ENCODE results near the gene NOVA2.

NOVA2 gene

GRCh38 chr19:46000491-46001246 is 27.0 kb upstream of the NOVA2 start:
- DNase-seq = peak in 47 of 56 donors; percentile 12 to 81 (median 50)

GRCh38 chr19:45999653-46000121 is 26.0 kb upstream of the NOVA2 start:
- peak in 26 of 56 donors; percentile 8 to 87 (median 32) for DNase-seq

DNA sequence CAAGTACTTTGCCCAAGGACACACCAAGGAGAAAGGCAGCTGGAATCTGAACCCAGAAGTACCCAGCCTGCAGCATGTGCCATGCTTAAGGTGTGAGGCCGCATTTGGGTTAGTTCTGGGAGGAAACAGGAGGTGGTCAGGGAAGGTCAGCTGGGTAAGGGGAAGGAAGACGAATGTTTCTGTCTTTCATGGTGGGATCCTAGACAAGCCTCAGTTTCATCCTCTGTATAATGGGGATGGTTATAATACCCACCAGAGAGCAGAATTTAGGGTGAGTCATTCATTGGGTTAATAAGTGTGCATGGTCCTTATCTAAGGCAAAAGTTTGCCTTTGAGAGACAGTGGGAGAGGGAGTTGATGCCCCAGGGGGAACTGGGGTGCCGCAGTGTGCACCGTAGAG is 25.2 kb upstream of the NOVA2 start:
- DNase-seq = no peak

- DNase-seq = no peak
Measured at GRCh38 chr19:45996933-45997332, 23.3 kb upstream of the NOVA2 start.

GRCh38 chr19:45995715-45996385 is 22.2 kb upstream of the NOVA2 start:
- DNase-seq = peak in 1 of 56 donors; percentile 8

GRCh38 chr19:45994998-45995714 is 21.5 kb upstream of the NOVA2 start, which contains the start of gene CCDC61:
Gene CCDC61 (plus strand): TSS chr19:45995467. CDS start chr19:46003019, 7,552 bp downstream.
- DNase-seq = peak; percentile 82 to 100 (median 97)

DNA sequence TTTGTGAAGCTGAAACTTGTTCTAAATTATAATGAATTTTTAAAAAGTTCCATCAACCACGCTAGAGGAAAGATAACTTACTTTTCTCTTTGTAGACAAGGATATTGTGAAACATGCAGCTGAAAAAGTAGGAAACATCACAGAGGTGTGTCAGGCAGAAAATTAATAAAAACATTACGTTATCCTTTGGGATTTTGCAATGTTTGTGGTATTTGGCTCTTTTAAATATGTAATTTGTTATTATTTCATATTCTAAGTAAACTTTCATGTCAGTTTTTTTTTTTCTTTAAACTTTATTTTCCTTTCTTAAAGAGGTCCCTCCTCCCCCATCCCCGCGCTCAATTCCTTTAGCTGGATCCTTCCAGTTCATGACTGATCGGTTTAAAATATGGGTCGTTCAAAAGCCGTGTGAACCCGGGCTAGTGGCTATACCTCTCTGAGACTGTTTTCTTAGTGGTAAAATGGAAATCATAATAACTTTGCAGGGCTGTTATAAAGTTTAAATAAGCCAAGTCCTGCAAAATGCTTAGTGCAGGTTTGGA is 20.9 kb upstream of the NOVA2 start:
- DNase-seq = no peak

DNA sequence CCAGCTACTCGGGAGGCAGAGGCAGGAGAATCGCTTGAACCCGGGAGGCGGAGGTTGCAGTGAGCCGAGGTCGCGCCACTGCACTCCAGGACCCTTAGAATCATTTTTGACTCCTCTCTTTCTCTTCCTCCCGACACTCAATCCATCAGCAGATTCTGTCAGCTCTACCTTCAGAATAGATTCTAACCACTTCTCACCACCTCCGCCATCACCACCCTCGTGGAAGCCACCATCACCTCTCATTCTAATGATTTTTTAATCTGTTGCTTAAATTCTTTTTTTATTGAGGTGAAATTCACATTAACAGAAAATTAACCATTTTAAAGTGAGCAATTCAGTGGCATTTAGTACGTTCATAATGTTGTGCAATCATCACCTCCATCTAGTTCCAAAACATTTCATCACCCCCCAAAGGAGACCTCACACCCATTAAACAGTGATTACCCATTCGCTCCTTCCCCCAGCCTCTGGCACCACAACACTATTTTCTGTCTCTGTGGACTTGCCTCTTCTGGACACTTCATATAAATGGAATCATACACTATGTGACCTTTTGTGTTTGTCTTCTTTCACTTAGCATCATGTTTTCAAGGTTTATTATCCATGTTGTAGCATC is 16.6 kb upstream of the NOVA2 start:
- DNase-seq = no peak

- no peak for DNase-seq
Measured at GRCh38 chr19:45985321-45985720, 11.7 kb upstream of the NOVA2 start.

- peak in 12 of 56 donors; percentile 12 to 39 (median 24) for DNase-seq
Measured at GRCh38 chr19:45981350-45981749, 7.7 kb upstream of the NOVA2 start.

- no peak for DNase-seq
Measured at GRCh38 chr19:45978156-45978555, 4.5 kb upstream of the NOVA2 start.

GRCh38 chr19:45976178-45976577 is 2.5 kb upstream of the NOVA2 start:
- DNase-seq = peak in 38 of 56 donors; percentile 13 to 81 (median 50)

DNA sequence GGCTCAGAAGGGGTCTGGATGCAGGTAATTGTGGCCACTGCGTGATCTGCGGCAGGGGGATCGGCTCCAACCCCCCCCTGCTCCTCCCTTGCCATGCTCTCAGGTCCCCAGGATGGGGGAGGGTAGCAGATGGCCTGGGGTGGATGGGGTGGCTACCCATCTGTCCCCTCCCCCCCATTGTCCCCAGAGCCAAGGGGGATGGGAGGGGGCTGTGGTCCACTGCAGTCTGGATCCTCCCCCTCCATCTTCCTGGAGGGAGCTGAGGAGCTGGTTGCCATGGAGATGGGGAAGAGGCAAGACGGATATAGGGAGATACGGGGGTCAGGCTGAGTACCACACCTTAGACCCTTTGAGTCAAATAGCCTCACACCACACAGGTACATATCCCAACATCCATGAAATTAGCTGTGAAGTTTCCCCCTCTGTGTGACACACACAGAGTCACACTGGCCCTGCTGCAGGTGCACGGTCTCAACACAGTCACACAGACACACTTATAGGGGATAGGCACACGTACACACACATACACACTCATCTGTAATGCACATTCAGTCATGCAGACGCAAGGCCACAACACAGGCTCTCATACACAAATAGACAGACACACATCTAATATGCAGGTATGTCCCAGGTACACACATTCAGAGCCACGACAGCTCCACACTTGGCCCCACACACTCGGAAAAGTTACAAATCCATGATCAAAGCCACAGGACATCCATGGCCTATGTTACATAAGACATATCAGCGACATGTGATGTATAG is 1.8 kb upstream of the NOVA2 start:
- DNase-seq = peak in 2 of 56 donors; percentile 8 to 16

DNA sequence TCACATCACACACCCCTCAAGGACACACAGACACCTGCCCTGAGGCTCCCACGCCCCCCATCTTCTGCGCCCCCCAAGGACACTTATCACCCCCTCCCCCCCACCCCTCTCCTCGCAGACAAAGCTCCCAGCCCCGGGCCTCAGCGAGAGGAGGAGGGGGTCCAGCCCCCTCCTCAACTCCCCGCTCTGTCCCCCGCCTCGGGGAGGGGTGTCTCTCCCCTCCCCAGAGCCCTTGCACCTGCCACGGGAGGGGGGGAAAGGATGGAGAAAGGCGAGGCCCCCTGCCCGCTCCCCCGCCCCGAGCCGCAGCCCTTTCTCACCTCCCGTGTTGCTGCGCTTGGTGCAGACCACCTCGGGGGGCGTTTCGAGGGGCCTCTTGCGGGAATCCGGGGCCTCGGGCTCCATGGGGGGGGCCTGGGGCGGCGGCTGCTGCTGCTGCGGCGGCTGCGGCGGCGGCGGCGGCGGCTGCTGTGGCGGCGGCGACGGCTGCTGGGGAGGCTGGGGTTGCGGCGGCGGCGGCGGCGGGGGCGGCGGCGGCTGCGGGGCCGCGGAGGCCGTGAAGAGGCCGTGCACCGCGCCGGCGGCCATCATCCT is 621 bp downstream of the NOVA2 start:
- peak in 3 of 56 donors; percentile 7 to 35 (median 14) for DNase-seq

DNA sequence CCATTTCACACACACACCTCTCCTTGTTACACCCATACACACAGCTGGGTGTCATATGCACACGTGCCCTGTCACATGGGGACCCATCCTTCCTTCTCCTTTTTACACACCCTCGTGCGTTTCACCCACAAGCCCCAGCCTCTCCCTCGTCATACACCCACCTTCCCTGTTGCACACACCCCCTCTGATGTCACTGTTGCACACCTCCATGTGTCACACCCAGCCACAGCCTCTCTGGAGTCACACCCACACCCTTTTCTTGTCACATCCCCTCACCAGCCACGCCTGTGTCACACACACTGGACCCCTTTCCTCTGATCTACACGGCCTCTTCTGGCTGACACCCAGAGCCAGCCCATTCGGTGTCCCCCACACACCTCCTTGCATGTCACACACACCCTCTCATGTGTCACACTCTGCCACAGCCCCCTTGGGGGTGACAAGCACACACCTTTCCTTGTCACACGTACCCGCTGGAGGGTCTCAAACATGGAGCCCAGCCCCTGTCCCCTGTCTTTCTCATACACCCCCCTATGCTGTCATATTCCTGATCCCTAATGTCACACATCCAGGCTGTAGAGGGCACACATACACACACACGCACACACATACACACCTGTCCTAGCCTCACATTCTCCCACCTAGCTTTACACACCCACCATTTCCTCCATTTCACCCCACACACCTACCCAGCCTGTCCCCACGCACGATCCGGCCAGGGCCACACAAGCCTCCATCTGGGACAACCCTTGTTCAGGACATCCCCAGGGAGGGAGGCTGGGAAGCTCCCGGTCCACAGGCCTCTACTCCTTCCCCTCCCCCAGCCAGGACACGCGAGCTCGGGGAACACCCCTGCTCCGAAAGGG is 1.4 kb downstream of the NOVA2 start:
- peak in 23 of 56 donors; percentile 11 to 62 (median 26) for DNase-seq

DNA sequence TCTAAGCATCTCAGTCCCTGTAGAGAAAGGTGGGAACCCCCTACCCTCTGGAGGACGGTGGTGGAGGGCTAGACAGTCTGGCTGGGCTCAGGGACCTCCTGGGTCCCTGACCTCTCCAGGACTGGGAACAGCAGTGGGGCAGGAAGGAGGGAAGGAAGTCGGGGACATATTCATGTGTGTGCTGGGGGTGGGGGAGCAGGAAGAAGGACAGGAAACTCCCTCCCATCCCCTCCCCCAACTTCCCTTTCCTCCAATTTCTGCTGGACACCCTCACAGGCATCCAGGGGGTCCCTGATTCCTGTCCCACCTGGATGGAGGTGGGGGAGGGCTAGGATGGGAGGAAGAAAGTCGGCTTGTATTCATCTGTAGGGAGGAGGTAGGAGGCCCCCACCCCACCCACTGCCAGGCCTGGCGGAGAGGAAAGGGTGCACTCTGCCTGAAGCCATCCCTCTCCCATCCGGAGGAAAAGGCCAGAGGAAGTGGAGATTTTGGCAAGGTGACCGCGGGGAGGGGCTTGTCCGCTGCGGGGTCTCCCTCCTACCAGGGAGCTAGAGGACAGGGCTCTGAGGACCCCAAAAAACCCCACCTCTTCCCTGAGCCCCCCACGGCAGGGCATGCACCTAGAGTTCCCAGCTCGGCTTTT is 2.3 kb downstream of the NOVA2 start:
- no peak for DNase-seq

GRCh38 chr19:45969676-45970075 is 4.0 kb downstream of the NOVA2 start:
- DNase-seq = no peak

DNA sequence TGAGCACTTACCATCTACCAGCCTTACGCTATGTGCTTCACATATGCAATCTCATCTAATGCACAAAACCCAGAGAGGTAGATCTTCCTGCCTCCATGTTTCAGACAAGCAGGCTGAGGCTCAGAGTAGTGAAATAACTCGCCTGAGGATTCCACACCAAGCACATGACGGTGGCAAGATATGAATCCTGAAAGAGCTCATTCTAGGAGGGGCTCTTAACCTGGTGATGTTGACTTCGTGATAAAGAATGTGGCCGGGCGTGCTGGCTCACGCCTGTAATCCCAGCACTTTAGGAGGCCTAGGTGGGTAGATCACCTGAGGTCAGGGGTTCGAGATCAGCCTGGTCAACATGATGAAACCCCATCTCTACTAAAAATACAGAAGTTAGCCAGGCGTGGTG is 5.0 kb downstream of the NOVA2 start:
- no peak for DNase-seq

Data from amygdala (tissue), 56 donors.